Neutrophil (primary cell): Measurements from ENCODE around the gene CLASP2.
"Not testable (repeated sequence)": the region's sequence is repeated elsewhere in the genome, so short reads cannot be mapped to it uniquely, and the experiment has no call there.

Experiments
- H3K27ac ChIP-seq: fragments of 200-600 bp; sonication (generic); 2 replicates; pipeline ENCODE4 v1.5.1; 2016; ENCODE audit warnings: mild to moderate bottlenecking, moderate library complexity
- H3K27me3 ChIP-seq: fragments of 200-600 bp; sonication (generic); 2 replicates; pipeline ENCODE4 v1.6.0; 2016; ENCODE audit warnings: mild to moderate bottlenecking
- H3K36me3 ChIP-seq: fragments of 200-600 bp; sonication (generic); 2 replicates; pipeline ENCODE4 v1.5.1; 2017
- H3K4me1 ChIP-seq, 2 experiments: fragments of 200-600 bp in 1 of 2; sonication (generic) in 1 of 2; 1 replicate in 1 of 2; 2 replicates in 1 of 2; pipeline versions ENCODE4 v1.5.1 to v1.6.1; 2013 to 2016; ENCODE audit warnings: low read depth in 1 of 2, low read length in 1 of 2, mild to moderate bottlenecking in 1 of 2, moderate library complexity in 1 of 2; ENCODE audit not compliant: control insufficient read depth in 1 of 2, insufficient read depth in 1 of 2
- H3K4me3 ChIP-seq, 2 experiments: fragments of 200-600 bp in 1 of 2; sonication (generic) in 1 of 2; 1 replicate in 1 of 2; 2 replicates in 1 of 2; pipeline ENCODE4 v1.5.1; 2013 to 2016; ENCODE audit warnings: low read depth in 1 of 2, low read length in 1 of 2, mild to moderate bottlenecking in 1 of 2, moderate library complexity in 1 of 2
- H3K9me3 ChIP-seq: fragments of 200-600 bp; sonication (generic); 2 replicates; pipeline ENCODE4 v1.5.1; 2016
- TF ChIP-seq, protein P1 (sequence below): fragments of 200-600 bp; sonication (generic); IDR thresholded peaks from 2 replicates; pipeline ENCODE4 v1.5.1; 2016; ENCODE audit warnings: antibody characterized with exemption

CLASP2 gene

DNA sequence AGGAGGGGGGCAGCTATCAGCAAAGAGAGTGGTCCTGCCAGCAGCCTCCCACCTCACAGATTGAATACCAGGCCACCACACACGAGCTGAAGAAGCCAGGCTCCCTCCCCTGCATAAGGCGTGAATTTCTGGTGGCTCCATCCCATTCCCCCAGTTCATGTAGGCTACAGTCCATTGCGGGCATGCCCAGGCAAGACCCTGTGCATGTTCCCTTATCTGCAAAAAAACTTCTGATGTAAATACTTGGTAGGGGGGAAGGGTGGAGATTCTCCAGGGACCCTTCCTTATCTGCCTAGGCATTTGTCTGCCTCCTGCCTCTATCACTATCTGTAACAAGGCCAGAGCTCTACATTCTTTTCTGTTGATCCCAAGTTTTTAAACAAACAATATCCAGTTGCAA lies 250.3 kb downstream of the CLASP2 start:
- TF ChIP-seq, protein P1, sequence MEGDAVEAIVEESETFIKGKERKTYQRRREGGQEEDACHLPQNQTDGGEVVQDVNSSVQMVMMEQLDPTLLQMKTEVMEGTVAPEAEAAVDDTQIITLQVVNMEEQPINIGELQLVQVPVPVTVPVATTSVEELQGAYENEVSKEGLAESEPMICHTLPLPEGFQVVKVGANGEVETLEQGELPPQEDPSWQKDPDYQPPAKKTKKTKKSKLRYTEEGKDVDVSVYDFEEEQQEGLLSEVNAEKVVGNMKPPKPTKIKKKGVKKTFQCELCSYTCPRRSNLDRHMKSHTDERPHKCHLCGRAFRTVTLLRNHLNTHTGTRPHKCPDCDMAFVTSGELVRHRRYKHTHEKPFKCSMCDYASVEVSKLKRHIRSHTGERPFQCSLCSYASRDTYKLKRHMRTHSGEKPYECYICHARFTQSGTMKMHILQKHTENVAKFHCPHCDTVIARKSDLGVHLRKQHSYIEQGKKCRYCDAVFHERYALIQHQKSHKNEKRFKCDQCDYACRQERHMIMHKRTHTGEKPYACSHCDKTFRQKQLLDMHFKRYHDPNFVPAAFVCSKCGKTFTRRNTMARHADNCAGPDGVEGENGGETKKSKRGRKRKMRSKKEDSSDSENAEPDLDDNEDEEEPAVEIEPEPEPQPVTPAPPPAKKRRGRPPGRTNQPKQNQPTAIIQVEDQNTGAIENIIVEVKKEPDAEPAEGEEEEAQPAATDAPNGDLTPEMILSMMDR = no peak
- Histone ChIP-seq H3K27ac (no peak overlapping the region), H3K9me3 (no peaks in the 10 kb centered on the region), H3K4me3 (no peak overlapping the region), H3K4me1 (no peaks in the 10 kb centered on the region), H3K27me3 (no peaks in the 10 kb centered on the region), H3K36me3 (no peaks in the 10 kb centered on the region)

DNA sequence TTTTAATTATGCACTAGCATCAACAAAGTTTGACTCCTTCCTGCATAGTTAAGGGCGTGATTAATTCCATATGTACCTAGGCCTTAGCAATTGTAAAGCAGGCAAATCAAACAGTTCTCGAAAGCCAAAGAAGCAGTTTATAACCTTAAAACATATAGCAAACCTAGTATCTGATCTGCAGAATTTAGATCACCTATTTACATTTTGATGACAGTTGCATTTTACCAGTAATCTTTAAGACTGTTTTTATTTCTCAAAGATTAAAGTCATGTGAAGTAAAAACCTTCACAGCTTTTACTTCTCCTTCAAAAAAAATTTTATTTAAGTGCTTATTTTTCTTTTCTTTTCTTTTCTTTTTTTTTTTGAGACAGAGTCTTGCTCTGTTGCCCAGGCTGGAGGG lies 257.0 kb downstream of the CLASP2 start:
- Histone ChIP-seq H3K9me3 (peaks cover 6% of the 10 kb centered on the region), H3K4me3 (no peak overlapping the region), H3K4me1 (no peaks in the 10 kb centered on the region), H3K27ac (no peak overlapping the region), H3K27me3 (no peaks in the 10 kb centered on the region), H3K36me3 (no peaks in the 10 kb centered on the region)
- TF ChIP-seq, protein P1 = no peak

DNA sequence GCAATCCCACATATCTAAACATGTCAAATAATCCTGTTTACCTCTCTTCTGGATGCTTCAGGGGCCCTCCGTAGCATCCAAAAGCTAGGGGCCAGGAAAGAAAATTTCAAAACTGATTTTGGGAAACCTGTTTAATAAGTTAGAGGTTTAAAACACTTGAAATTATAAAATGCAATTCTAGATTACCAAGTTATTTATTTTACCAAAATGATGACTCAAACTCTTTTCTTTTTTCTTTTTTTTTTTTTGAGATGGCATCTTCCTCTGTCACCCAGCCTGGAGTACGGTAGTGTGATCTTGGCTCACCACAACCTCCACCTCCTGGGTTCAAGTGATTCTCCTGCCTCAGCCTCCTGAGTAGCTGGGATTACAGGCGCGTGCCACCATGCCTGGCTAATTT lies 258.5 kb downstream of the CLASP2 start:
- H3K27ac ChIP-seq, H3K9me3 ChIP-seq, H3K4me3 ChIP-seq, H3K36me3 ChIP-seq, H3K4me1 ChIP-seq, H3K27me3 ChIP-seq: not testable (repeated sequence)

DNA sequence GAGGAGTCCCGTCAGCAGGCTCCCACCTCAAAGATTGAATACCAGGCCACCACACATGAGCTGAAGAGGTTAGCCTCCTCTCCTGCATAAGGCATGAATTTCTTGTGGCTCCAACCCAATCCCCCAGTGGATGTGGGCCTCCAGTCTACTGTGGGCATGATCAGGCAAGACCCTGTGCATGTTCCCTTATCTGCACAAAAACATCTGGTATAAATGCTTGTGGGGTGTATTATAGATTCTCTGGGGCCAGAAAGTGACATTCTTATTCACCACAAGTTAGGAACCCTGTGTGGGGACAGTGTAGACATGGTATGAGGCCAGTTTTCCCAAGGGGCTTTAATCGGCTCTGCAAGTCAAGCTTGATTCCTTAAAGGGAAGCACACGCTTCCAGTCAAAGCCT lies 259.6 kb downstream of the CLASP2 start:
- Histone ChIP-seq H3K9me3 (peaks cover 6% of the 10 kb centered on the region), H3K36me3 (no peaks in the 10 kb centered on the region), H3K4me3 (no peak overlapping the region), H3K27me3 (no peaks in the 10 kb centered on the region), H3K27ac (no peak overlapping the region), H3K4me1 (no peaks in the 10 kb centered on the region)
- TF ChIP-seq, protein P1 = no peak

DNA sequence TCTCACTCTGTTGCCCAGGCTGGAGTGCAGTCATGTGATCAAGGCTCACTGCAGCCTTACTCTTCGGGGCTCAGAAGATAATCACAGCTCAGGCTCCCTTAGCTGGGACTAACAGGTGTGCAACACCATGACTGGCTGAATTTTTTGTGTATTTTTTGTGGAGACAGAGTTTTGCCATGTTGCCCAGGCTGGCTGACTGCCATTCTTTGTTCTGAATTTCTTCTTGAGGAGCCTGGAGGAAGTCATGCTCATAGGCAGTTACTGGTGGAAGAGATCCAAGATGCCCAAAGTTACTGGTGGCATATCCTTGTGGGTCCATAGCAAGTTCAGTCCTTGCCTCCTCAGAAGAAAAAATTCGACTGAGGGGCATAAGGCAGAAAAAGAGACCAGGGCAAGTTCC lies 261.3 kb downstream of the CLASP2 start:
- TF ChIP-seq, protein P1 = no peak
- no peak overlapping the region for H3K27ac ChIP-seq
- no peaks in the 10 kb centered on the region for H3K36me3 ChIP-seq

DNA sequence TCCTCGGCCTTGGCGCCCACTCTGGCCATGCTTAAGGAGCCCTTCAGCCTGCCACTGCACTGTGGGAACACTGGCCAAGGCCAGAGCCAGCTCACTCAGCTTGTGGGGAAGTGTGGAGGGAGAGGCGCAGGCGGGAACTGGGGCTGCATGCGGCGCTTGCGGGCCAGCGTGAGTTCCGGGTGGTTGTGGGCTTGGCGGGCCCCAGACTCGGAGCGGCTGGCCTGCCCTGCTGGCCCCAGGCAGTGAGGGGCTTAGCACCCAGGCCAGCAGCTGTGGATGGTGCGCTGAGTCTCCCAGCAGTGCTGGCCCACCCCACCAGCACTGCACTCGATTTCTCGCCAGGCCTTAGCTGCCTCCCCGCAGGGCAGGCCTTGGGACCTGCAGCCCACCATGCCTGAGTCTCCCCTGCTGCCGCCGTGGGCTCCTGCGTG lies 264.7 kb downstream of the CLASP2 start:
- H3K4me1 ChIP-seq = no peaks in the 10 kb centered on the region
- TF ChIP-seq, protein P1 = no peak
- no peak overlapping the region for H3K4me3 ChIP-seq

More for the DNA sequence above, 261.3 kb downstream of the CLASP2 start:
- no peaks in the 10 kb centered on the region for H3K27me3 ChIP-seq
- no peak overlapping the region for H3K4me3 ChIP-seq
- no peaks in the 10 kb centered on the region for H3K4me1 ChIP-seq
- peaks cover 10% of the 10 kb centered on the region for H3K9me3 ChIP-seq

DNA sequence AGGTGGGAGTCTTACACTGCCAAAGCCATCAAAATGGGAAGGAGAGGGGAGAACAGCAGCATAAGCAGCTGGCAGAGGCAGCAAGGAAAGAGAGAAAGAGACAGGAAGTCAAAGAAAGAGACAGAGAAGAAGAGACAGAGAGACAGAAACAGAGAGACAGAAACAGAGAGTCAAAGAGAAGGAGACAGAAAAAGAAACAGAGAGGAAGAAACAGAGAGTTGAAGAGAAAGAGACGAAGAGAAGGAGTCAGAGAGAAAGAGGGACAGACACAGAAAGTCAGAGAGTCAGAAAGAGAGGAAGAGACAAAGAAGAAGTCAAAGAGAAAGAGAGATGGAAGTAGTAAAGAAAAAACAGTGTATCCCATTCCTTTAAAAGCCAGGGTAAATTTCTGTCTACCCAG lies 266.1 kb downstream of the CLASP2 start:
- H3K4me3 ChIP-seq, H3K27me3 ChIP-seq, H3K27ac ChIP-seq, H3K9me3 ChIP-seq, H3K4me1 ChIP-seq, H3K36me3 ChIP-seq: not testable (repeated sequence)

More for the DNA sequence above, 264.7 kb downstream of the CLASP2 start:
- H3K27me3 ChIP-seq = no peaks in the 10 kb centered on the region
- no peaks in the 10 kb centered on the region for H3K36me3 ChIP-seq
- no peak overlapping the region for H3K27ac ChIP-seq
- H3K9me3 ChIP-seq = peaks cover 4% of the 10 kb centered on the region
